IPS DF 19.7 (cell line): ENCODE results near the gene CTF1.
"Not testable (repeated sequence)": the region's sequence is repeated elsewhere in the genome, so short reads cannot be mapped to it uniquely, and the experiment has no call there.

Source experiments
- DNase-seq: peaks from one replicate; pipeline ENCODE4 v3.0.0-alpha.2; 2013; ENCODE audit warnings: low read depth, low spot score

The CTF1 gene

GRCh38 chr16:30930160-30930571 lies 33.8 kb downstream of the CTF1 start:
- no peak for DNase-seq

- no peak for DNase-seq
Observed at GRCh38 chr16:30931068-30931650, 34.7 kb downstream of the CTF1 start.

GRCh38 chr16:30934827-30935557 lies 38.6 kb downstream of the CTF1 start:
- no peak for DNase-seq

- no peak for DNase-seq
Observed at GRCh38 chr16:30937692-30938091, 41.3 kb downstream of the CTF1 start.

GRCh38 chr16:30939571-30939970 lies 43.2 kb downstream of the CTF1 start:
- DNase-seq = not testable (repeated sequence)

GRCh38 chr16:30941600-30942425 lies 45.4 kb downstream of the CTF1 start:
- no peak for DNase-seq

GRCh38 chr16:30942426-30942806 lies 46.0 kb downstream of the CTF1 start:
- DNase-seq = no peak

GRCh38 chr16:30944352-30944751 lies 47.9 kb downstream of the CTF1 start:
- DNase-seq = no peak

- no peak for DNase-seq
Observed at GRCh38 chr16:30946671-30947540, 50.5 kb downstream of the CTF1 start.

GRCh38 chr16:30947541-30947858 lies 51.1 kb downstream of the CTF1 start:
- no peak for DNase-seq

GRCh38 chr16:30947859-30948666 lies 51.6 kb downstream of the CTF1 start:
- DNase-seq = peak; percentile 99

- no peak for DNase-seq
Observed at GRCh38 chr16:30948667-30949649, 52.5 kb downstream of the CTF1 start, which contains the start of gene ORAI3. TSS of gene ORAI3 (plus strand) at chr16:30949068. CDS start at chr16:30949290, 222 bp downstream.

GRCh38 chr16:30949650-30950515 lies 53.5 kb downstream of the CTF1 start:
- DNase-seq = no peak

GRCh38 chr16:30950516-30951065 lies 54.2 kb downstream of the CTF1 start:
- DNase-seq = no peak

GRCh38 chr16:30951193-30951592 lies 54.8 kb downstream of the CTF1 start:
- no peak for DNase-seq

GRCh38 chr16:30951750-30952149 lies 55.3 kb downstream of the CTF1 start:
- no peak for DNase-seq

- no peak for DNase-seq
Observed at GRCh38 chr16:30953111-30953510, 56.7 kb downstream of the CTF1 start.
